ENCODE measurements around the gene PDZD4. TPM values are rescaled to one million over a fixed set of nuclear protein-coding genes. Genes with fewer than 3 reads are reported as not detected.
A peak's percentile ranks its signal among the peaks of the same experiment; 100 is the strongest.

Gene PDZD4
- polyA plus RNA-seq, 3 donors: 0.11 TPM; not detected in 2

DNA sequence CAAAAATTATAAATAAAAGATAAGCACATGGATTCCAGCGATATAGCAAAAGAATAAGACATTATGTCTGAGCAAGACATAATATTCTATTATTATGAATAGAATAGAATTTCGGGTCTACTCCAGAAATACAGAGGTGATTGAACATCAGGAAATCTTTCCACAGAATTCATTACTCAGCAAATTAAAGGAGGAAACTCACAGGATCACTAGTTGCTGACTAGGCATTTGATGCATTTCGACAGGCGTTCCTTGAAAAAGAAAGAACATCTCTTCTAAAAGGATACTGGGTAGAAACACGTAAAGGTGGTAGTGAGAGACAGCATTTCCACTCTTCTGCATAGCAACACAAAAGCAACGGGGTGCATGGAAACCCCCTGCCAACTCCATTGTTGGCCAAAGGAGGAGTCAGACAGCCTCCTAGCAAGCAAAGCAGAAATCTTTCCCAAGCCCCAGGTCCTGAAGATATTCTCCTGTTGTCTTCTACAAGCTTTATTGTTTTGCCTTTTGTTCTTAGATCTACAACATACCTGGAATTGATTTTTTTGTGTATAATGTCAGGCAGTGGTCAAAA, 14.3 kb upstream of the PDZD4 start:
- Histone ChIP-seq H2AFZ (ENCODE audit: insufficient read depth, low read depth, low read length, poor library complexity, severe bottlenecking) (no peak overlapping the region), H3K36me3 (replicated peaks in 1 of 2; ENCODE audit: control insufficient read depth in 1 of 2, insufficient read depth in 2 of 2, low read length in 2 of 2) (no peaks in the 10 kb centered on the region), H3K4me3 (replicated peaks in 1 of 3; ENCODE audit: low read depth in 2 of 3, low read length in 3 of 3) (no peak overlapping the region), H3K27ac (ENCODE audit: low read depth in 1 of 2, low read length in 2 of 2) (no peak overlapping the region), H4K20me1 (ENCODE audit: insufficient read depth, low read length) (no peaks in the 10 kb centered on the region), H3K9me3 (replicated peaks in 1 of 2; ENCODE audit: control insufficient read depth in 1 of 2, insufficient read depth in 1 of 2, low read length in 2 of 2) (no peaks in the 10 kb centered on the region), H3K9ac (ENCODE audit: insufficient read depth, low read length, poor library complexity, severe bottlenecking) (no peak overlapping the region), H3K4me1 (ENCODE audit: control insufficient read depth in 1 of 2, insufficient read depth in 2 of 2, low read length in 2 of 2) (no peaks in the 10 kb centered on the region), H3K4me2 (replicated peaks; ENCODE audit: extremely low read depth, low read length, poor library complexity, severe bottlenecking) (no peak overlapping the region), H3K79me2 (ENCODE audit: insufficient read depth, low read length) (no peaks in the 10 kb centered on the region), H3K27me3 (ENCODE audit: control insufficient read depth in 2 of 2, insufficient read depth in 2 of 2, low read length in 2 of 2) (peaks cover 28 to 62% of the 10 kb centered on the region in 2 donors)
- Mint-ChIP-seq H3K4me3 (no peak overlapping the region), H3K27ac (no peak overlapping the region), H3K4me1 (no peaks in the 10 kb centered on the region), H3K36me3 (no peaks in the 10 kb centered on the region), H3K27me3 (ENCODE audit: low read depth in 3 of 3) (peaks cover 21 to 74% (median 49%) of the 10 kb centered on the region in 3 donors), H3K9me3 (peaks cover 0 to 2% (median 0%) of the 10 kb centered on the region in 7 donors)
- intact Hi-C loops (cut with micrococcal nuclease): no loop called here
- TF ChIP-seq, protein P1, sequence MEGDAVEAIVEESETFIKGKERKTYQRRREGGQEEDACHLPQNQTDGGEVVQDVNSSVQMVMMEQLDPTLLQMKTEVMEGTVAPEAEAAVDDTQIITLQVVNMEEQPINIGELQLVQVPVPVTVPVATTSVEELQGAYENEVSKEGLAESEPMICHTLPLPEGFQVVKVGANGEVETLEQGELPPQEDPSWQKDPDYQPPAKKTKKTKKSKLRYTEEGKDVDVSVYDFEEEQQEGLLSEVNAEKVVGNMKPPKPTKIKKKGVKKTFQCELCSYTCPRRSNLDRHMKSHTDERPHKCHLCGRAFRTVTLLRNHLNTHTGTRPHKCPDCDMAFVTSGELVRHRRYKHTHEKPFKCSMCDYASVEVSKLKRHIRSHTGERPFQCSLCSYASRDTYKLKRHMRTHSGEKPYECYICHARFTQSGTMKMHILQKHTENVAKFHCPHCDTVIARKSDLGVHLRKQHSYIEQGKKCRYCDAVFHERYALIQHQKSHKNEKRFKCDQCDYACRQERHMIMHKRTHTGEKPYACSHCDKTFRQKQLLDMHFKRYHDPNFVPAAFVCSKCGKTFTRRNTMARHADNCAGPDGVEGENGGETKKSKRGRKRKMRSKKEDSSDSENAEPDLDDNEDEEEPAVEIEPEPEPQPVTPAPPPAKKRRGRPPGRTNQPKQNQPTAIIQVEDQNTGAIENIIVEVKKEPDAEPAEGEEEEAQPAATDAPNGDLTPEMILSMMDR (IDR thresholded peaks at IDR 0.05): no peak
- no peak for DNase-seq
- no CpG with 5 or more reads among the region's 6 CpGs for WGBS (ENCODE audit: insufficient coverage)

DNA sequence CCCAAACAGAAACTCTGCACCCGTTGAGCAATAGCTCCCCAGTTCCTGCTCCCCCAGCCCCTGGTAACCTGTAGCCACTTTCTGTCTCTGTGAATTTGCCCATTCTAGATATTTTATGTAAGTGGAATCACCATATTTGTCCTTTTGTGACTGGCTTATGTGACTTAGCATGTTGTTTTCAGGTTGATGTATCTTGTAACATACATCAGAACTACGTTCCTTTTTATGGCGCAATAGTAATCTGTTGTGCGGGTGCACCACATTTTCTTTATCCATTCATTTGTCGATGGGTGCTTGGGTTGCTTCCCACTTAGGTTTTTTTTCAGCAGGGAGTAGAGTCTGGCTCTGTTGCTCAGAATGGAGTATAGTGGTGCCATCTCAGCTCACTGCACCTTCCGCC, 6.6 kb upstream of the PDZD4 start:
- no peaks in the 10 kb centered on the region for H3K36me3 Mint-ChIP-seq
- Histone ChIP-seq H3K79me2 (ENCODE audit: insufficient read depth, low read length) (no peaks in the 10 kb centered on the region), H3K4me2 (replicated peaks; ENCODE audit: extremely low read depth, low read length, poor library complexity, severe bottlenecking) (no peak overlapping the region), H3K9ac (ENCODE audit: insufficient read depth, low read length, poor library complexity, severe bottlenecking) (no peak overlapping the region), H3K9me3 (replicated peaks in 1 of 2; ENCODE audit: control insufficient read depth in 1 of 2, insufficient read depth in 1 of 2, low read length in 2 of 2) (peaks cover 0 to 5% of the 10 kb centered on the region in 2 donors), H4K20me1 (ENCODE audit: insufficient read depth, low read length) (no peaks in the 10 kb centered on the region), H3K4me3 (replicated peaks in 1 of 3; ENCODE audit: low read depth in 2 of 3, low read length in 3 of 3) (no peak overlapping the region), H3K36me3 (replicated peaks in 1 of 2; ENCODE audit: control insufficient read depth in 1 of 2, insufficient read depth in 2 of 2, low read length in 2 of 2) (no peaks in the 10 kb centered on the region), H2AFZ (ENCODE audit: insufficient read depth, low read depth, low read length, poor library complexity, severe bottlenecking) (no peak overlapping the region), H3K4me1 (ENCODE audit: control insufficient read depth in 1 of 2, insufficient read depth in 2 of 2, low read length in 2 of 2) (no peaks in the 10 kb centered on the region), H3K27me3 (ENCODE audit: control insufficient read depth in 2 of 2, insufficient read depth in 2 of 2, low read length in 2 of 2) (peaks cover 22 to 37% of the 10 kb centered on the region in 2 donors), H3K27ac (ENCODE audit: low read depth in 1 of 2, low read length in 2 of 2) (no peak overlapping the region)
- H3K27ac Mint-ChIP-seq: peak overlapping the region in 1 of 7 donors; percentile 16
- no peak overlapping the region for H3K4me3 Mint-ChIP-seq
- no peak for DNase-seq
- TF ChIP-seq, protein P1 (IDR thresholded peaks at IDR 0.05): no peak
- H3K4me1 Mint-ChIP-seq: no peaks in the 10 kb centered on the region
- peaks cover 0 to 8% (median 6%) of the 10 kb centered on the region in 7 donors for H3K9me3 Mint-ChIP-seq
- WGBS (ENCODE audit: insufficient coverage): 83% methylated on average over 1 of the region's 6 CpGs
- intact Hi-C loops (cut with micrococcal nuclease): no loop called here
- peaks cover 26 to 53% (median 40%) of the 10 kb centered on the region in 3 donors for H3K27me3 Mint-ChIP-seq (ENCODE audit: low read depth in 3 of 3)
